ENCODE data around the gene SUPT6H. TPM values are rescaled to one million over a fixed set of nuclear protein-coding genes. Genes with fewer than 3 reads are reported as not detected.

Gene SUPT6H
- total and polyA plus RNA-seq, 2 of the 8 experiments (the other 6 are each of a cell fraction or from before 2014, with no cell fraction given) = 32.0 to 59.9 TPM

- ChIA-PET POLR2A (ENCODE audit: partially characterized antibody) (interaction anchor here (1.2 to 14.1 kb wide), 8 partner anchors 9 to 89 kb away, joined by 3 to 163 read pairs (median 8); partner anchors contain the start of genes ALDOC, BLTP2 and RSKR), CTCF (ENCODE audit: partially characterized antibody) (interaction anchor here (1.4 to 2.9 kb wide), 4 partner anchors 9 to 41 kb away, joined by 3 to 14 read pairs (median 10); partner anchors contain the start of gene BLTP2)
- Histone ChIP-seq H3K4ac (replicated peaks; ENCODE audit: insufficient read length, low read depth, low read length) (no peak overlapping the region), H3K4me3 (ENCODE audit: extremely low read depth in 1 of 4, insufficient read depth in 2 of 4, low read depth in 3 of 4, low read length in 4 of 4) (no peak overlapping the region), H3K9ac (replicated peaks in 1 of 4; ENCODE audit: extremely low read depth in 1 of 4, low read depth in 3 of 4, low read length in 3 of 4) (no peak overlapping the region), H3K36me3 (ENCODE audit: control insufficient read depth in 2 of 4, insufficient read depth in 4 of 4, low read length in 3 of 4) (peaks cover 57 to 98% (median 90%) of the 10 kb centered on the region in 4 experiments), H3K4me2 (ENCODE audit: insufficient read depth in 1 of 2, low read depth in 2 of 2, low read length in 2 of 2) (no peak overlapping the region), H3K27me3 (replicated peaks in 1 of 4; ENCODE audit: control insufficient read depth in 3 of 4, extremely low read depth in 1 of 4, insufficient read depth in 3 of 4, low read length in 3 of 4) (no peaks in the 10 kb centered on the region), H2BK12ac (ENCODE audit: low read depth, low read length) (no peak overlapping the region), H2BK20ac (ENCODE audit: low read length) (no peak overlapping the region), H3K18ac (ENCODE audit: extremely low read depth, low read length) (no peak overlapping the region), H3K4me1 (replicated peaks in 1 of 4; ENCODE audit: control insufficient read depth in 3 of 4, insufficient read depth in 4 of 4, low read length in 3 of 4) (no peaks in the 10 kb centered on the region), H3K9me3 (ENCODE audit: insufficient read depth in 2 of 2, low read depth in 1 of 2, low read length in 1 of 2) (no peaks in the 10 kb centered on the region), H4K91ac (replicated peaks; ENCODE audit: insufficient read length, low read length) (no peak overlapping the region), H3K79me2 (ENCODE audit: control insufficient read depth in 1 of 2, insufficient read depth in 2 of 2, low read length in 2 of 2) (peaks cover 0 to 23% of the 10 kb centered on the region in 2 experiments; a peak in 2 of 4 replicates), H3K79me1 (ENCODE audit: low read depth, low read length) (peaks cover 7% of the 10 kb centered on the region), H2BK120ac (replicated peaks; ENCODE audit: low read depth, low read length) (no peak overlapping the region), H4K8ac (ENCODE audit: extremely low read depth, insufficient read depth, low read length) (no peak overlapping the region), H3K23ac (ENCODE audit: insufficient read length) (no peak overlapping the region), H2AK5ac (ENCODE audit: low read depth, low read length) (no peak overlapping the region), H2AFZ (ENCODE audit: low read length) (no peak overlapping the region), H4K5ac (ENCODE audit: insufficient read length, low read depth, low read length) (no peak overlapping the region), H2BK5ac (ENCODE audit: low read depth, low read length) (no peak overlapping the region), H3K14ac (ENCODE audit: insufficient read length) (no peak overlapping the region), H2BK15ac (ENCODE audit: low read length) (no peak overlapping the region), H3K27ac (ENCODE audit: low read depth, low read length) (no peak overlapping the region), H3K56ac (replicated peaks; ENCODE audit: insufficient read length, low read depth, low read length) (no peak overlapping the region), H4K20me1 (replicated peaks in 1 of 2; ENCODE audit: control insufficient read depth in 1 of 2, insufficient read depth in 2 of 2, low read length in 2 of 2) (peaks cover 12 to 26% of the 10 kb centered on the region in 2 experiments), H3K23me2 (ENCODE audit: low read depth, low read length) (no peaks in the 10 kb centered on the region; the same call in 1 of the 2 replicates)
- WGBS, 2 experiments (ENCODE audit: extremely low coverage in 1 of 2, insufficient coverage in 1 of 2, insufficient read length in 1 of 2, insufficient replicate concordance in 2 of 2, low coverage in 1 of 2, low lambda C conversion rate in 2 of 2, missing lambda C conversion rate in 1 of 2) = 92% methylated on average over 1 of the region's 1 CpG; no CpG with 5 or more reads in 1 of the 2 experiments
- FAIRE-seq (no peak), DNase-seq (ENCODE audit: low read depth in 1 of 2, low spot score in 2 of 2) (no peak)
- no peak for TF ChIP-seq EGR1 (IDR thresholded peaks at IDR 0.05; ENCODE audit: borderline replicate concordance, low read depth, low read length)
- no peak for TF ChIP-seq KDM1A (IDR thresholded peaks at IDR 0.05; ENCODE audit: borderline replicate concordance, low read length)
- no peak for TF ChIP-seq NANOG (IDR thresholded peaks at IDR 0.05; ENCODE audit: insufficient read depth, low read depth, low read length, poor library complexity, severe bottlenecking)
Measured at GRCh38 chr17:28635506-28635905, 26.5 kb upstream of the SUPT6H start.

All from H1 (cell line).